ENCODE measurements around the gene ATPAF1. TPM values are rescaled to one million over a fixed set of nuclear protein-coding genes. Genes with fewer than 3 reads are reported as not detected.
"Not testable (repeated sequence)": the region's sequence is repeated elsewhere in the genome, so short reads cannot be mapped to it uniquely, and the experiment has no call there.

The ATPAF1 gene
- total and polyA plus RNA-seq, 10 donors: 23.7 to 39.5 (median 27.4) TPM

GRCh38 chr1:46653405-46653958, 14.7 kb downstream of the ATPAF1 start:
- peaks cover 3 to 99% (median 60%) of the 10 kb centered on the region in 6 donors for H3K36me3 ChIP-seq
- H3K4me3 ChIP-seq: no peak overlapping the region
- no peaks in the 10 kb centered on the region for H3K4me1 ChIP-seq
- no peak for TF ChIP-seq CTCF (IDR thresholded peaks at IDR 0.05 in 8 of 11, conservative IDR thresholded peaks at IDR 0.05 in 3 of 11)
- no peak for TF ChIP-seq POLR2A (IDR thresholded peaks at IDR 0.05)
- no peak for TF ChIP-seq POLR2AphosphoS5 (IDR thresholded peaks at IDR 0.05)
- no peak overlapping the region for H3K27ac ChIP-seq
- intact Hi-C loops (cut with DNase I; ENCODE audit: low total_unique reads): no loop called here
- no peaks in the 10 kb centered on the region for H3K27me3 ChIP-seq (replicated peaks in 1 of 7)
- peaks cover 0 to 23% (median 14%) of the 10 kb centered on the region in 8 donors for H3K9me3 ChIP-seq
- WGBS, 5 donors: 79 to 96% (median 93%) methylated on average over 2 of the region's 2 CpGs
- no peak for DNase-seq

- 61 to 79% (median 72%) methylated on average over 6 of the region's 6 CpGs for WGBS, 5 donors
- no peak for TF ChIP-seq CTCF (IDR thresholded peaks at IDR 0.05 in 8 of 11, conservative IDR thresholded peaks at IDR 0.05 in 3 of 11)
- TF ChIP-seq POLR2AphosphoS5 (IDR thresholded peaks at IDR 0.05): no peak
- no peak for TF ChIP-seq POLR2A (IDR thresholded peaks at IDR 0.05)
- Histone ChIP-seq H3K9me3 (peaks cover 0 to 32% (median 18%) of the 10 kb centered on the region in 8 donors), H3K4me1 (no peaks in the 10 kb centered on the region), H3K27me3 (replicated peaks in 1 of 7) (no peaks in the 10 kb centered on the region), H3K4me3 (no peak overlapping the region), H3K27ac (no peak overlapping the region), H3K36me3 (peaks cover 3 to 99% (median 56%) of the 10 kb centered on the region in 6 donors)
- intact Hi-C loops (cut with DNase I; ENCODE audit: low total_unique reads): no loop called here
- no peak for DNase-seq
Measured at GRCh38 chr1:46652321-46653100, 15.7 kb downstream of the ATPAF1 start.

- H3K4me3 ChIP-seq; H3K27ac ChIP-seq; H3K27me3 ChIP-seq (replicated peaks in 1 of 7); H3K4me1 ChIP-seq; intact Hi-C loops (cut with DNase I; ENCODE audit: low total_unique reads); DNase-seq: not testable (repeated sequence)
- WGBS, 5 donors: 94 to 100% (median 98%) methylated on average over 3 of the region's 3 CpGs
- Histone ChIP-seq H3K36me3 (peaks cover 3 to 99% (median 50%) of the 10 kb centered on the region in 6 donors), H3K9me3 (peaks cover 0 to 35% (median 18%) of the 10 kb centered on the region in 8 donors)
Measured at GRCh38 chr1:46651152-46651551, 17.0 kb downstream of the ATPAF1 start.

GRCh38 chr1:46650491-46650890, 17.7 kb downstream of the ATPAF1 start:
- WGBS, 5 donors: 63 to 99% (median 96%) methylated on average over 3 of the region's 3 CpGs
- H3K4me3 ChIP-seq: no peak overlapping the region
- H3K27me3 ChIP-seq (replicated peaks in 1 of 7): no peaks in the 10 kb centered on the region
- DNase-seq: no peak
- peaks cover 0 to 35% (median 18%) of the 10 kb centered on the region in 8 donors for H3K9me3 ChIP-seq
- no peak for TF ChIP-seq POLR2A (IDR thresholded peaks at IDR 0.05)
- no peak for TF ChIP-seq CTCF (IDR thresholded peaks at IDR 0.05 in 8 of 11, conservative IDR thresholded peaks at IDR 0.05 in 3 of 11)
- TF ChIP-seq POLR2AphosphoS5 (IDR thresholded peaks at IDR 0.05): no peak
- H3K36me3 ChIP-seq: peaks cover 3 to 97% (median 44%) of the 10 kb centered on the region in 6 donors
- H3K27ac ChIP-seq: no peak overlapping the region
- H3K4me1 ChIP-seq: no peaks in the 10 kb centered on the region
- intact Hi-C loops (cut with DNase I; ENCODE audit: low total_unique reads): no loop called here
